A673 (cell line): ENCODE results near the gene ITPA. TPM values are rescaled to one million over a fixed set of nuclear protein-coding genes. Genes with fewer than 3 reads are reported as not detected.

Source experiments
- BruUV-seq: library from RNA; stranded (reverse); fragments of 400-500 nt; replicated peaks from 2 replicates; lab custom pipeline; 2021; lab: Mats Ljungman, UMichigan
- CTCF ChIA-PET: fragments of 300-600 bp; sonication (Branson Sonifier 250); formaldehyde crosslinking; loops from one replicate; lab custom pipeline; 2022; ENCODE audit warnings: antibody characterized with exemption; lab: Charles Lee
- POLR2A ChIA-PET: fragments of 300-600 bp; sonication (Branson Sonifier 250); formaldehyde crosslinking; loops from one replicate; lab custom pipeline; 2022; ENCODE audit warnings: antibody characterized with exemption; ENCODE audit not compliant: low non-redundant PET; lab: Charles Lee
- DNase-seq: peaks from one replicate; pipeline ENCODE4 v3.0.0-alpha.2; 2015; ENCODE audit warnings: low spot score
- H3K27ac ChIP-seq: fragments of 200-600 bp; sonication (generic); 2 replicates; pipeline ENCODE4 v1.5.1; 2016; ENCODE audit warnings: mixed run types, low read depth, mild to moderate bottlenecking, mixed read lengths, antibody characterized with exemption, low read length; ENCODE audit not compliant: poor library complexity, severe bottlenecking
- H3K27me3 ChIP-seq: fragments of 200-600 bp; sonication (generic); replicated peaks from 2 replicates; pipeline ENCODE4 v1.6.1; 2017; ENCODE audit warnings: mixed run types, low read depth, mild to moderate bottlenecking, mixed read lengths, antibody characterized with exemption, low read length; ENCODE audit not compliant: insufficient read depth, poor library complexity
- H3K36me3 ChIP-seq: fragments of 200-600 bp; sonication (generic); 2 replicates; pipeline ENCODE4 v1.6.1; 2016; ENCODE audit warnings: mixed run types, mild to moderate bottlenecking, mixed read lengths, antibody characterized with exemption, low read length; ENCODE audit not compliant: insufficient read depth, poor library complexity, severe bottlenecking
- H3K4me1 ChIP-seq: fragments of 200-600 bp; sonication (generic); 2 replicates; pipeline ENCODE4 v1.6.1; 2017; ENCODE audit warnings: mixed run types, mild to moderate bottlenecking, mixed read lengths, antibody characterized with exemption, low read length; ENCODE audit not compliant: insufficient read depth, poor library complexity, severe bottlenecking
- H3K4me3 ChIP-seq: fragments of 200-600 bp; sonication (generic); 2 replicates; pipeline ENCODE4 v1.5.1; 2016; ENCODE audit warnings: low read depth, mixed run types, mild to moderate bottlenecking, mixed read lengths, low read length; ENCODE audit not compliant: poor library complexity, severe bottlenecking
- H3K9me3 ChIP-seq: fragments of 200-600 bp; sonication (generic); 2 replicates; pipeline ENCODE4 v1.6.1; 2016; ENCODE audit warnings: mixed run types, low read depth, mild to moderate bottlenecking, mixed read lengths, antibody characterized with exemption, low read length; ENCODE audit not compliant: poor library complexity, severe bottlenecking
- CTCF ChIP-seq: fragments of 300-800, 200-600 bp; sonication (generic); conservative IDR thresholded peaks from 2 replicates; pipeline ENCODE4 v1.5.1; 2017; ENCODE audit warnings: low read depth, mild to moderate bottlenecking, antibody characterized with exemption, low read length, moderate library complexity, mixed read lengths
- EZH2 ChIP-seq: fragments of 200-600 bp; sonication (generic); IDR thresholded peaks from 2 replicates; pipeline ENCODE4 v1.6.1; 2017; ENCODE audit warnings: borderline replicate concordance, low read depth, mild to moderate bottlenecking, mixed read lengths, antibody characterized with exemption, low read length; ENCODE audit not compliant: poor library complexity, severe bottlenecking
- intact Hi-C: fragments of 100-400 bp; cut with micrococcal nuclease; formaldehyde crosslinking; loops from one replicate; pipeline ENCODE4 v1.10.0; 2022; ENCODE audit not compliant: unreplicated experiment
- total RNA-seq: library from RNA; stranded (reverse); gene quantifications from 2 replicates; pipeline ENCODE4 v1.2.3, GENCODE V29; 2021

Gene ITPA
- total RNA-seq, 1 experiment from 2014 or later: 81.3 TPM

DNA sequence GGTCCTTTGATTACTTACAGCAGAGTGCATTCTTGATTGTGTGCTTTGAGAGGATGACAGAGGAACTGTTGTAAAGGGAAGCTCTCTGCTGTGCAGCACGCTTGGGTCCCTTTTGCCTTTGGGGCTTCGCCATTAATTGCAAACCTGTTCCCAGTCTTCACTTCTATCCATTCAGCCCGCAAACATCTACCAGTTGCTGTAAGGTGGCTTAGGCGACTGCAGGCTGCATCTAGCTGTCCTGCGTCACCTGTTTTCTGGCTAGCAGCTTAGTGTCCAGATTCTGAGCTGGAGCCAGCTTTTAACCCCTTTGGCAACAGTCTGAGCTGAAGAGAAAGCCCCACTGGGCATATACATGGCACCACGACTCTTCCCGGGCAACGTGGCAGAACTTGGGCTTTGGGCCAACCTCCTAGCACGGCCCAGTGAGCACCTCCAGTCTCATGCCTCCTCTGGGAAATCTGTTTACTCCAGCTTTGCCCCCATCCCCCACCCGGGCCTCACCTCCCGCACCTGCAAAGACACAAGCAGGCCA, 47.2 kb upstream of the ITPA start:
- no peaks in the 10 kb centered on the region for H3K9me3 ChIP-seq
- intact Hi-C loops: no loop called here
- no peak overlapping the region for H3K27ac ChIP-seq
- no TSS peak for BruUV-seq
- ChIA-PET CTCF (no interaction called here), POLR2A (no interaction called here)
- H3K27me3 ChIP-seq: no peaks in the 10 kb centered on the region
- peaks cover 10% of the 10 kb centered on the region for H3K4me1 ChIP-seq
- H3K36me3 ChIP-seq: no peaks in the 10 kb centered on the region
- DNase-seq: no peak
- no peak overlapping the region for H3K4me3 ChIP-seq
- TF ChIP-seq CTCF: no peak

GRCh38 chr20:3163099-3164042, 45.9 kb upstream of the ITPA start:
- intact Hi-C loops: no loop called here

GRCh38 chr20:3164043-3164762, 45.1 kb upstream of the ITPA start:
- no peak for DNase-seq
- ChIA-PET POLR2A (interaction anchor here (0.8 kb wide), 1 partner anchor 100 kb away, joined by 5 read pairs; no protein-coding TSS in a partner anchor), CTCF (no interaction called here)
- intact Hi-C loops: no loop called here
- Histone ChIP-seq H3K27ac (no peak overlapping the region), H3K4me3 (peak overlapping the region; percentile 35), H3K9me3 (no peaks in the 10 kb centered on the region), H3K4me1 (peaks cover 10% of the 10 kb centered on the region), H3K36me3 (no peaks in the 10 kb centered on the region), H3K27me3 (no peaks in the 10 kb centered on the region)
- no TSS peak for BruUV-seq
- TF ChIP-seq EZH2 (no peak), CTCF (no peak)

More at GRCh38 chr20:3163099-3164042, 45.9 kb upstream of the ITPA start:
- CTCF ChIA-PET: no interaction called here
- POLR2A ChIA-PET: interaction anchor here (0.6 kb wide), 1 partner anchor 150 kb away, joined by 8 read pairs; no protein-coding TSS in a partner anchor
- no peak overlapping the region for H3K4me3 ChIP-seq
- TF ChIP-seq CTCF (no peak), EZH2 (no peak)
- no peaks in the 10 kb centered on the region for H3K9me3 ChIP-seq
- no peaks in the 10 kb centered on the region for H3K27me3 ChIP-seq
- no peaks in the 10 kb centered on the region for H3K36me3 ChIP-seq
- no peak overlapping the region for H3K27ac ChIP-seq
- BruUV-seq: no TSS peak
- H3K4me1 ChIP-seq: peaks cover 10% of the 10 kb centered on the region
- DNase-seq: no peak
